ENCODE results near the gene PPP1R14C.
"Not testable (repeated sequence)": the region's sequence is repeated elsewhere in the genome, so short reads cannot be mapped to it uniquely, and the experiment has no call there.

The PPP1R14C gene

GRCh38 chr6:150142670-150143515 lies at the start of gene PPP1R14C:
TSS of gene PPP1R14C (plus strand) at chr6:150143044. CDS start at chr6:150143193, 149 bp downstream.
- DNase-seq: no peak

GRCh38 chr6:150093397-150093796 lies 49.4 kb upstream of the PPP1R14C start:
- no peak for DNase-seq

GRCh38 chr6:150098155-150098554 lies 44.7 kb upstream of the PPP1R14C start:
- no peak for DNase-seq

- no peak for DNase-seq
Observed at GRCh38 chr6:150099546-150099945, 43.3 kb upstream of the PPP1R14C start.

- DNase-seq: no peak
Observed at GRCh38 chr6:150099953-150100352, 42.9 kb upstream of the PPP1R14C start.

GRCh38 chr6:150100745-150101144 lies 42.1 kb upstream of the PPP1R14C start:
- DNase-seq: no peak

GRCh38 chr6:150102750-150103270 lies 40.0 kb upstream of the PPP1R14C start:
- no peak for DNase-seq

GRCh38 chr6:150112233-150112632 lies 30.6 kb upstream of the PPP1R14C start:
- no peak for DNase-seq

- DNase-seq: no peak
Observed at GRCh38 chr6:150115769-150116168, 27.1 kb upstream of the PPP1R14C start.

- no peak for DNase-seq
Observed at GRCh38 chr6:150116200-150116800, 26.5 kb upstream of the PPP1R14C start.

GRCh38 chr6:150118203-150118602 lies 24.6 kb upstream of the PPP1R14C start:
- no peak for DNase-seq

GRCh38 chr6:150118627-150119026 lies 24.2 kb upstream of the PPP1R14C start:
- no peak for DNase-seq

GRCh38 chr6:150119173-150119572 lies 23.7 kb upstream of the PPP1R14C start:
- DNase-seq: no peak

- DNase-seq: no peak
Observed at GRCh38 chr6:150123645-150124044, 19.2 kb upstream of the PPP1R14C start.

- no peak for DNase-seq
Observed at GRCh38 chr6:150124235-150124634, 18.6 kb upstream of the PPP1R14C start.

- no peak for DNase-seq
Observed at GRCh38 chr6:150126641-150127291, 16.1 kb upstream of the PPP1R14C start.

GRCh38 chr6:150128425-150128824 lies 14.4 kb upstream of the PPP1R14C start:
- no peak for DNase-seq

- DNase-seq: no peak
Observed at GRCh38 chr6:150129616-150130505, 13.0 kb upstream of the PPP1R14C start.

GRCh38 chr6:150133686-150134085 lies 9.2 kb upstream of the PPP1R14C start:
- no peak for DNase-seq

- no peak for DNase-seq
Observed at GRCh38 chr6:150134280-150134920, 8.4 kb upstream of the PPP1R14C start.

- DNase-seq: not testable (repeated sequence)
Observed at GRCh38 chr6:150137711-150138110, 5.1 kb upstream of the PPP1R14C start.

GRCh38 chr6:150138638-150139037 lies 4.2 kb upstream of the PPP1R14C start:
- DNase-seq: no peak
